Neural cell (in vitro differentiated cells): Measurements from ENCODE around the gene SHROOM2.

Source experiments
- RAD21 ChIP-seq: fragments of 450-650 bp; conservative IDR thresholded peaks from 2 replicates; pipeline ENCODE4 v1.6.1; 2014; ENCODE audit warnings: antibody characterized with exemption, mild to moderate bottlenecking, moderate library complexity
- TF ChIP-seq, protein P1 (sequence below): fragments of 450-650 bp; IDR thresholded peaks from 2 replicates; pipeline ENCODE4 v1.5.1; 2014; ENCODE audit warnings: antibody characterized with exemption, mild to moderate bottlenecking, moderate library complexity; ENCODE audit not compliant: poor library complexity, severe bottlenecking

GRCh38 chrX:9848718-9849479 lies 62.7 kb downstream of the SHROOM2 start:
- TF ChIP-seq, protein P1, sequence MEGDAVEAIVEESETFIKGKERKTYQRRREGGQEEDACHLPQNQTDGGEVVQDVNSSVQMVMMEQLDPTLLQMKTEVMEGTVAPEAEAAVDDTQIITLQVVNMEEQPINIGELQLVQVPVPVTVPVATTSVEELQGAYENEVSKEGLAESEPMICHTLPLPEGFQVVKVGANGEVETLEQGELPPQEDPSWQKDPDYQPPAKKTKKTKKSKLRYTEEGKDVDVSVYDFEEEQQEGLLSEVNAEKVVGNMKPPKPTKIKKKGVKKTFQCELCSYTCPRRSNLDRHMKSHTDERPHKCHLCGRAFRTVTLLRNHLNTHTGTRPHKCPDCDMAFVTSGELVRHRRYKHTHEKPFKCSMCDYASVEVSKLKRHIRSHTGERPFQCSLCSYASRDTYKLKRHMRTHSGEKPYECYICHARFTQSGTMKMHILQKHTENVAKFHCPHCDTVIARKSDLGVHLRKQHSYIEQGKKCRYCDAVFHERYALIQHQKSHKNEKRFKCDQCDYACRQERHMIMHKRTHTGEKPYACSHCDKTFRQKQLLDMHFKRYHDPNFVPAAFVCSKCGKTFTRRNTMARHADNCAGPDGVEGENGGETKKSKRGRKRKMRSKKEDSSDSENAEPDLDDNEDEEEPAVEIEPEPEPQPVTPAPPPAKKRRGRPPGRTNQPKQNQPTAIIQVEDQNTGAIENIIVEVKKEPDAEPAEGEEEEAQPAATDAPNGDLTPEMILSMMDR = no peak
- no peak for TF ChIP-seq RAD21
